Ascending aorta (tissue), 2 donors: ENCODE data around the gene ABAT. TPM values are rescaled to one million over a fixed set of nuclear protein-coding genes. Genes with fewer than 3 reads are reported as not detected.

Experiments
- DNase-seq, 2 donors: peaks; one replicate each; pipeline ENCODE4 v3.0.0-alpha.2; 2019; ENCODE audit warnings: low spot score in 2 of 2
- H3K27ac ChIP-seq, 2 donors: fragments of 200-600 bp; sonication (generic); one replicate each; pipeline ENCODE4 v1.5.1; 2016 to 2017; ENCODE audit warnings: mild to moderate bottlenecking in 1 of 2
- H3K27me3 ChIP-seq: fragments of 200-600 bp; sonication (generic); one replicate; pipeline ENCODE4 v1.5.1; 2017
- H3K36me3 ChIP-seq, 2 donors: fragments of 200-600 bp; sonication (generic); one replicate each; pipeline ENCODE4 v1.5.1; 2016
- H3K4me1 ChIP-seq, 2 donors: fragments of 200-600 bp; sonication (generic); one replicate each; pipeline ENCODE4 v1.5.1; 2016 to 2017; ENCODE audit warnings: mild to moderate bottlenecking in 1 of 2
- H3K4me3 ChIP-seq, 2 donors: fragments of 200-600 bp; sonication (generic); one replicate each; pipeline ENCODE4 v1.5.1; 2016 to 2017; ENCODE audit warnings: mild to moderate bottlenecking in 1 of 2
- H3K9me3 ChIP-seq, 2 donors: fragments of 200-600 bp; sonication (generic); one replicate each; pipeline ENCODE4 v1.5.1; 2016
- CTCF ChIP-seq, 3 experiments: fragments of 200-600 bp in 2 of 3; fragments of 450-650 bp in 1 of 3; sonication (generic) in 2 of 3; IDR thresholded peaks; one replicate each; pipeline ENCODE4 v1.5.1; 2016 to 2019; ENCODE audit warnings: antibody characterized with exemption in 3 of 3, mild to moderate bottlenecking in 1 of 3, moderate library complexity in 1 of 3
- intact Hi-C: fragments of 100-400 bp; cut with DNase I; formaldehyde crosslinking; loops from one replicate; pipeline ENCODE4 v1.15.1; 2023
- total RNA-seq: library from RNA; depleted of rRNA; stranded (reverse); fragments of >200 nt; gene quantifications from one replicate; pipeline ENCODE4 v1.1.0, GENCODE V29; 2016

ABAT gene
- total RNA-seq, 1 donor from 2014 or later = 1.8 TPM

GRCh38 chr16:8804313-8804712 lies 129.9 kb downstream of the ABAT start:
- Histone ChIP-seq H3K4me3 (no peak overlapping the region), H3K27me3 (no peaks in the 10 kb centered on the region), H3K36me3 (peaks cover 70 to 79% of the 10 kb centered on the region in 2 donors), H3K27ac (no peak overlapping the region), H3K4me1 (peaks cover 1 to 12% of the 10 kb centered on the region in 2 donors), H3K9me3 (no peaks in the 10 kb centered on the region)
- TF ChIP-seq CTCF (IDR thresholded peaks at IDR 0.05) = no peak
- no peak for DNase-seq
- intact Hi-C loops = no loop called here

- Histone ChIP-seq H3K27ac (no peak overlapping the region), H3K4me3 (no peak overlapping the region), H3K27me3 (no peaks in the 10 kb centered on the region), H3K4me1 (no peaks in the 10 kb centered on the region), H3K9me3 (no peaks in the 10 kb centered on the region), H3K36me3 (peaks cover 89 to 96% of the 10 kb centered on the region in 2 donors)
- no peak for DNase-seq
- TF ChIP-seq CTCF (IDR thresholded peaks at IDR 0.05) = no peak
- intact Hi-C loops = no loop called here
These were observed 132.0 kb downstream of the ABAT start for GRCh38 chr16:8806272-8806983.

GRCh38 chr16:8807189-8807588 lies 132.8 kb downstream of the ABAT start:
- no peak overlapping the region for H3K4me3 ChIP-seq
- TF ChIP-seq CTCF (IDR thresholded peaks at IDR 0.05) = no peak
- peaks cover 89 to 96% of the 10 kb centered on the region in 2 donors for H3K36me3 ChIP-seq
- no peaks in the 10 kb centered on the region for H3K9me3 ChIP-seq
- no peaks in the 10 kb centered on the region for H3K27me3 ChIP-seq
- DNase-seq = no peak
- intact Hi-C loops = no loop called here
- no peaks in the 10 kb centered on the region for H3K4me1 ChIP-seq
- H3K27ac ChIP-seq = no peak overlapping the region

GRCh38 chr16:8808009-8808408 lies 133.6 kb downstream of the ABAT start:
- Histone ChIP-seq H3K36me3 (peaks cover 89 to 96% of the 10 kb centered on the region in 2 donors), H3K27ac (no peak overlapping the region), H3K4me1 (no peaks in the 10 kb centered on the region), H3K4me3 (no peak overlapping the region), H3K9me3 (no peaks in the 10 kb centered on the region), H3K27me3 (no peaks in the 10 kb centered on the region)
- intact Hi-C loops = no loop called here
- no peak for TF ChIP-seq CTCF (IDR thresholded peaks at IDR 0.05)
- no peak for DNase-seq

- intact Hi-C loops = no loop called here
- TF ChIP-seq CTCF (IDR thresholded peaks at IDR 0.05) = no peak
- Histone ChIP-seq H3K36me3 (peaks cover 91 to 96% of the 10 kb centered on the region in 2 donors), H3K27ac (no peak overlapping the region), H3K9me3 (no peaks in the 10 kb centered on the region), H3K4me3 (no peak overlapping the region), H3K4me1 (no peaks in the 10 kb centered on the region), H3K27me3 (no peaks in the 10 kb centered on the region)
- no peak for DNase-seq
These were observed 134.4 kb downstream of the ABAT start for GRCh38 chr16:8808613-8809353.
